NCI-H2171 treated with DMSO at 0.1 percent for 48 hours (cell line): Measurements from ENCODE around the gene SULT1C2.
"Not testable (repeated sequence)": the region's sequence is repeated elsewhere in the genome, so short reads cannot be mapped to it uniquely, and the experiment has no call there.

Source experiments
- DNase-seq: peaks from one replicate; lab custom pipeline; 2025; lab: John Stamatoyannopoulos, UW

SULT1C2 gene

DNA sequence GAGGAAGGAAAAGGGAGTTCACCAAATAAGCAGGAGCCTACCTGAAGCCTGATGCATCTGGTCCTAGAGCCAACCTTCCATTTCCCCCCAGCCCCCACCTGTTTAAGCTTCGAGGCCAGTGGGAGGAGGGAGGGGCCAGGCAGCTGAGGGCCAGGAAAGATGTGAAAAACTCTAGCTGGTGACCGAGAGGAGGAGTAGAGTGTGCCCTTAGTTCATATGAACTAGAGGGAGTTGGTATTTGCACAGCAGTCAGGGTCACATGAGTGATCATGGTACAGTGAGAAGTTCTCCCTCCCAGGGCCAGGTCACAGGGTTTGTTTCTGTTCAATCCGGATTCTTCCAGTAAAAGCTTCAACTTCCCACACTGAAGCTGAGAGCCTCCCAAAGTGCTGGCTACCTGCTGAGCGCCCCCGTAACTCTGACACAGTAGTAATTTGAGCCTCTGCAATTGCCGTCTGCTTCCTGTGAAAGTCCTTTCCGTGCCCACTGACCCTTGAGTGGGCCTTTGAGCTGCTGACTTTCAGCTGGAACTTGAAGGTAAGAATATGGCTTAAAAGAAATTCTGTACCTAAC is at the start of gene SULT1C2:
Gene SULT1C2 (plus strand): TSS at position 362 of the 573 bp plus-strand sequence. CDS start 4,773 bp downstream, outside the sequence.
- peak; percentile 30 for DNase-seq

DNA sequence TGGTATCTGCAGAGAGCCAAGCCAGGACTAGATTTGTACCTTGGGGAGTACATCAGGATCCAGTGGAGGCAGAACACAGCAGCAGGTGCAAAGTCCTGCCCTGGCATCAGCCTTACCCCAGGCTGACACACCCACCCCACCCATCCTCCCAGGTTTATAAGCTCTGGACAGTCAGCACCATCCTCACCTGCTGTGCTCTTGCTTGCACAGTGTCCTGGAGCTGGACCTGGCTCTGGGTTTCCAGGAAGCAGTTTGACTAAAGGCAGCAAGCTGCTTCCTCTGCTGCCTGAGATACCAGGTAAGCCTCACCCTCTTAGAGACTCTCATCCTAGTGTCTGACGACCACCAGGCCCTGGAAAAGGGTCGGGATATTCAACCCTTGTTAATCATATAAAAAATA is 48.9 kb upstream of the SULT1C2 start, which contains the start of gene SULT1C3:
Gene SULT1C3 (plus strand): TSS at position 183 of the 400 bp plus-strand sequence. CDS start 7,227 bp downstream, outside the sequence.
- no peak for DNase-seq

DNA sequence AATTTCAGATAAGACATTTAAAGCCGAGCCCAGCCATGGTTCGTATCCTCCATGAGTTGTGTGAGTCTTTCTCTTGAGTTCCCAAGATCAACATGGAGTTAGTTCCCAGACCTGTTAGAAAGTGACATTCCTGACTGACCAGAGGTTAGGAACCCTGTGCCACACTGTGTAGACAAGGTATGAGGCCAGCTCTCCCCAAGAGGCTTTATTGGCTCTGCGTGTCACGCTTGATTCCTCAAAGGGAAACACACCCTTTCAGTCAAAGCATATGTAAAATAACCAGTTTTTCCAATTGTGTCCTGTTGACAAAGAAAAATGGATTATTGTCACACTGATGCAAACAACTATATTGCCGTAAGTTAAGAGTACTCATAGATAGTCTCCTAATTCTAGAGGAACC is 47.7 kb upstream of the SULT1C2 start:
- DNase-seq, result no peak

DNA sequence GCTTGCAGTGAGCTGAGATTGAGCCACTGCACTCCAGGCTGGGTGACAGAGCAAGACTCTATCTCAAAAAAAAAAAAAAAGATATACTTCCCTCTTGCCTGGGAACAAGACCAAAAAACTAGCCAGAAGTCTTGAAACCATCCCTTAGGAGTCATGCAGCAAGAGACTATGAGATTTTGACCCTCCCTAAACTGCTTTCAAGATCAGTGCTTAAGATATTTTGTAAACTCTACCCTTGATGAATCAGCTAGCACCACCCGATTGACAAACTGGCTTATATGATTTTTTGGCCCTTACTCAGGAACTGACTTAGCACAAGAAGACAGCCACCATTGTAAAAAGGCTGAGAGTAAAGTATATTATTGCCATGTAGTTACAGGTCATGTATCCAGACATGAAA is 45.1 kb upstream of the SULT1C2 start:
- no peak for DNase-seq

DNA sequence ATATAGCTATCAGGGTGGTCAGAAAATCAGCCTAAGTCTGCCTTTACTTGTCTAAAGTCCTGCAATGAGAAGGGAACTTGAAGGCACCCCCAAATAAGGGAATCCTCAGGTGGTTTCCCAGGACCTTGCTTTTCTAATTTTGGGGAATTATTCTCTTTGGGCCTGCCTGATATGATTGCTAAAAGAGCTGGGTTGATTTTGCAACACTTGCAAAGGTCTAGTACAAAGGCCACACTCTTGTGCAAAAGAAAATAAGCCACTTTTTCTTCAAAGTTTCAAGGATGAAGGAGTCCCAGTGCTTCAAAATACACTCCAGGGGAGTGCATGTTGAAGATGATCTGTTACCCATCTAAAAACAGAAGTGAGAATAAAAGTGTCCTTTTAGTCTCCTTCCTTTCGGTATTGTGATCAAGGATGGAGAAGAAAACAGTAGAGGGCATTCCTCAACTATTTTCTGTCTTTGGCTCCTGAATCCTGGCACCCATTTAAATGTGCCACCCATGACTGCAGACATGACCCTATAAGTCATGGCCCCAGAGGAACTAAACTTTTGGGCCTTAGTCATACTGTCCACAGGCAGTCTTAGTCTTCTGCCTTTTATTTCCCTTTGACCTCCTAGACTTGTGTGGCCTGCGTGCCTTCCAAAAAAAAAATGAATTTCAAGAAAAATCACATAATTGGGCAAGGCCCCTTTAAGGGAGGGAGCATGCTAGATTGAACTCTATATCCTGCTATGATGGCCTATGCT is 43.9 kb upstream of the SULT1C2 start:
- DNase-seq, result no peak

DNA sequence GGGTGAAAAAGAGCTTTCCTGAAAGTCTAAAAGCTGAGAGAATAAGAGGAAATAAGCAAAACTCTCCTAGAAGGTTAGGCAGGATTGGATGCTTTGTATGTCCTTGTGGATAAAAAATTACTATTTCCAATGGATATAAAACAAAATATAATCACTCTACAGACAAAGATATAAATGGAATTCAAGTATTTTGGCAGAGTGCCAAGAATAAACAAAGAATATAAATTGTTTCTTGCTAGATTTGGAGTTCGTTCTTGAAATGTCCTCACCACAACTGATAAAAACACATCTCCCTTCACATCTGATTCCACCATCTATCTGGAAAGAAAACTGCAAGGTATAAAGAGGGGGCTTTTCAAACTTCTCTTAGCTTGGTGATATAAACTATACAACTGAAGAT is 35.6 kb upstream of the SULT1C2 start:
- no peak for DNase-seq

DNA sequence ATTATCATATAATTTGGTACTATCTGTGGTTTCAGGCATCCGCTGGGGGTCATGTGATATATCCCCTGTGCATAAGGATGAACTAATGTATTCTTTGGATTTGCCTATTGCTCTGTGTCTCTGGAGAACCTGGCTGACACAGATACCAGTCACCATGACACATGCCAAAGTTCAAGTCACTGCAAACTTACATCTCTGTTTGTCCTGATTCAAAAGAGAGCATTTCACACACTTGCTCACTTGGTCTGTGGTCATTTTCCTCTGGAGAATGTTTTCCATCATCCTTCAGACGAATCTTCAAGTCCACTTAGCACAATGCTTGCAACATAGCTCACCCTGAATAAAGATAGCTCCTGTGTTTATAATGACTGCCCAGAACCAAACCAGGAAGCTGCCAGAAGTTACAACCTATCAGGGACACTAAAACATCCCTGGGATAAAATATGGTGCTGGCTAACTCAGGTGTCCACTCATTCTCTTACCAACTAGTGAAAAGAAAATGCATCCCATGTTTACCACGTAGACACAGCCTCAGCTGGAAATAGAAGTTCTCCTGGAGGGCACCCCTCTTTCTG is 30.9 kb upstream of the SULT1C2 start:
- DNase-seq, result no peak

DNA sequence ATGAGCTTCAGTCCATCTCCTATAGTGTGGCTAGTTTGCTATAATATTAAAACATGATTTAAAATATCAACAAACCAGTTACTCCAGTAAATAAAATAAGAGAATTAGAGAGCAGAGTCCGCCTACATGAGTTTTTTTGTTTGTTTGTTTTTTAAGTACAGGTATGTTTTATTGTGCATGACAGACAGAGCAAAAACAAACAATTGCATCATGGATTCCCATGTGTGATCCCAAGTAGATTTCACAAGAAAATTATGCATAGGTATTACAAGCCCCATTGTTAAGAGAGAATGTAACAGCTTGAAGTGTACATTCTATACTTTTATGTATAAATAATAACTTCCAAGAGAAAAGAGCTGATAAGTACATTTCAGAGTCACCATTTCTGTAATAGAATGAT is 27.9 kb upstream of the SULT1C2 start:
- no peak for DNase-seq

DNA sequence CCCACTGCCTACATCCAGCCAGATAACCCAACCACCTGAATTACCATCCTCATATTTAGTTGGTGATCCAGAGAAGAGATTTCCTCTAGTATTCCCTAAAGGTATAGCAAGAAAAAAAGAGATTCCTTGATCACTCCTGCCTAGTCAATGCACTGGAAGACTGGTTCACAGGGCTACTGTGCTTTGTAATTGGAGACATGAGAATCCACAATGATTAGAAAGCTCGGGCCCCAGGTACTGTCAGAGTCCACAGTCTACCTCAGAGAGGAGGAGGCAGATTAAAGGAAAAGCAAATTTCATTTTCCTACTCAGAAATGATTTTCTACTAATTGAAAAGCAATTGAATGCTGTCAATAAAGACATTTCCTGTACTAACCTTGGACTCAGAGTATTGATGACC is 26.7 kb upstream of the SULT1C2 start:
- DNase-seq, result no peak

DNA sequence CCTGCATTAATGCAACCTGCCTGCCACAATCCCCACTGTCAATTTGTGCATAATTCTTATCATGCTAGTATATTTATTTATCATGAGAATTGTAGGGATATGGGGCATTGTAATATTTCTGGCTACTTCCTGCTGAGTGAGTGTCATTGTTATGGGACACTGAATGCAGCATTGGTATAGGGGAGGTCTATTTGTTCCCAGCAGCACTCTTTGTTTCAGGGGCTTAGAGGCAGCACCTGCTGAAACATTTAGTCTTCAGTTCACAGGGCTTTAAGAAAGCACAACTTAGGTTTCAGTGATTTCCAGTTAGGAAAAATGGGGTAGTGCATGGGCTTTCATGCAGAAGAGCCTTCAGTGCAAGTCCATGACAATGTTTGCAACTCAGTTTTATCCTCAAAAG is 25.3 kb upstream of the SULT1C2 start:
- no peak for DNase-seq

DNA sequence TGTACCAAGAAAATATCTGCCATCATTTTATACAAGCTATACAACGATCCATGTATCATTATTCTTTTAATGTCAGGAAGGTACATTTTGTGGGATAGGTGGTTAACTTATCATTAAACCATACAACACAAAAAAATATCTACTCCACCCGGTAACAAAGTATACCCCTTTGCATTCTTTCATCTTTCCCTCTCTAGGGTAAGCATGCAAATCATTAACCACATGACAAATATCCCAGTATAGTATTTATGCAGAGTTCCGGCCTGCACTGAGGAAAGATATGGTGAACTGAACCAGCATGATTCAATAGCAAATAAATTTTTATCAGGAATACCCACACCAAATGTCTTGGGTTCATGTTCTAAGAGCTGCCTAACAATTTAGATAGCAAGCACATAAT is 22.5 kb upstream of the SULT1C2 start:
- no peak for DNase-seq

DNA sequence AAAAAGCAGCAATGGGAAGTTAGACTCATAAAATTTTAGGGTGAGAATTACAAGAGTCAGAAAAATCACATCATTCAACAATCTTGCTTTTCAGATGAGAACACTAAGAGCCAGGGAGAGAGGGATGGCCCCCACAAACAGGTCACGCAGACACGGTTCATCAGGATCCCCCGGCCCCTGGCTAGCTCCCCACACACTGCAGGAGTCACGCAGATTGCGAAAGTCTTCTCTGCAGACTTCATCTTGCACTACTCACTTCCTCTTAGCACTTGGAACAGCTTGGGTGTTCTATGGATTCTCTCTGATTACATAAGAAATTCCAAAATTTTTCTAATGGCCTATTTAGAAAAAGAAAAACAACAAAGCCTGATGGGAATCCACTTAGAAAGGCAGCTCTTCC is 21.6 kb upstream of the SULT1C2 start:
- DNase-seq, result no peak

DNA sequence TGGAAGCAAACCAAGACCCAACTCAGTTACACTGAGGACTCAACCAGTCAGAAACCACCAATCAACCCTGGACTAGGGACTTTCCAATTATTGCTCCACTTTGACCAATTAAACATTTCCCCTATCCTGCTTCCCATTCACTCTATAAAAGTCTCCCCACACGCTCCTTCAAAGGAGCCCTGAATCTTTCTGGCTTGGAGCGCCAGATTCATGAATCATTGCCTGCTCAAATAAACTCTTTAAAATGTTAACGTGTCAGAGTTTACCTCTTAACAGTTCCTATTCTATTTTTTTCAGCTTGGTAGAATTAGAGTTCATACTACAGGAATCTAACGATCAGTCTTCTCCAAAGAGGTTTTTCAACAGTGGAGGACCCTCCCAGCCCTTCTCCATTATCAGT is 20.7 kb upstream of the SULT1C2 start:
- DNase-seq, result no peak

DNA sequence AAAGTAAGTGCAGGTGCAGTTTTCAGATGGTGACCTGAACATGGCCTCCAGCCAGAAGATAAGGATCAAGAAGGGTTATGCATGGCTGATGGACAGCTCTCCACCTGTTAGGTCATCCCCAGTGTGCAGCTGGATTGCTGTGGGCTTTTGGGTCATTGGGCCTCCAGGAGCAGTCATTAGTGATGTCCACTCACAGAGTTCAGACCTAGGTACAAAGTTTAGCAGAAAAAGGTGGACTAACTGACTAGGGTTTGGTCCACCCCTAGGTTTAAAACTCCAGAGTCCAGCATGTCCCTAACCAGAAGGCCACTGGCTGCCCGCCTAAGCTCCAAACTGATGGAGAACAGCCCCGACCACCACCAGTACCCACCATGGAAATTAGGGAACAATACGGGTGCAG is 18.3 kb upstream of the SULT1C2 start:
- no peak for DNase-seq

DNA sequence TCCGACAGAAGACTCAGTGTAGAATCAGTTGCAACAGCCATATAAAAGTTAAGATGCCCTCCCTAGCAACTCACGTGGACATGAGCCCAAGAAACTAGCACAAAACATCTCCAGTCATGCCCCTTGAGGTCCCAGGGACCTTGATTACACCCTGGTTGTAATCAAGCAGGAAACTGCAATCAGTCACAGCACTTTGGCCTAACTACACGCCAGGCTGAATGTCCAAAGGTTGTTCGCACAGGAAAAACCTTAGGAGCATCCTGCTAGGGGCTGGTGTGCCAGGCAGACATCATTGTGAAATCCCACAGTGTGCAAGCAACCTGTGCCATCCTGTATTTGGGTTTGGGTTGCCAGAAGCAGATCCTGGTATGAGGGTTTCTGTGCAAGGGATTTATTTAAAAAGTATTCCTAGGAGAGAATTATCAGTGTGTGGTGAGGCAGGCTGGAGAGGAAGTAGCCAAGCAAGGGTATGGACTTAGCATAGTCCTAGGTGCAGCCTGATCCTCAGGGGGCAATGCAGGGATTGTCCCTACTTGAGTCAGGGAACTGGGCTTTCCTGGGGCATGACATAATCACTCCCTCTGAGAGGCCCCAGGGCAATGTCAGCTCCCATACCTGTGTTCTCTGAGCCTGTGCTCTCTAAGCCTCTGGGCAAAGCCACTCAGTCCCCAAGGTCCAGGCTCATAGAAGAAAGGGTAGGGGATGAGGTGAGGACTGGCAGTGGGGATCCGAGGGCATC is 17.8 kb upstream of the SULT1C2 start:
- DNase-seq, result no peak

DNA sequence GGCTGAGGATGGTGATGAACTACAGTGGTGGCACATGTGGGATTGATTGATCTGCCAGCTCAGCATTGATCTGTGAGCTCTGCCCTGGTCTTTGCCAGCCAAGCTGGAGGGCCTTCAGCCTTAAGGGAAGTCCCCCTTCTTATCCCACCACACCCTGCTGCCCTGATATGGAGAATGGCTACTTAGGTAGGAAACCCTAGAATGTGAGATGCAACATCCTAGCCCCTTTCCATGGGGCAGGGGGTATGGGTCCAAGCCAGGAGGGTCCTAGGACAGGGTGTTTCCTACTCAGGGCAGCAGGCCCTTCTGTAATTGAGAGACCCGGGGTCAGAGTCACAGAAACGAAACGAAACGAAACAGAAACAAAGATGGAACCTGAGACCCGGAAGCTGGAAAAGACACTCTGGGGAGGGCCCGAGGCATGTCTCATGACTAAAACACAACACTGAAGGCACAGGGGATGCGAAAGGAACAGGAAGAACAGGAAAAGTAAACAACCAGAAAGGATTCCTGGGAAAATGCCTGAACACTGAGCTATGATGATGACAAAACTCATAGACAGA is 16.9 kb upstream of the SULT1C2 start:
- DNase-seq, result no peak

DNA sequence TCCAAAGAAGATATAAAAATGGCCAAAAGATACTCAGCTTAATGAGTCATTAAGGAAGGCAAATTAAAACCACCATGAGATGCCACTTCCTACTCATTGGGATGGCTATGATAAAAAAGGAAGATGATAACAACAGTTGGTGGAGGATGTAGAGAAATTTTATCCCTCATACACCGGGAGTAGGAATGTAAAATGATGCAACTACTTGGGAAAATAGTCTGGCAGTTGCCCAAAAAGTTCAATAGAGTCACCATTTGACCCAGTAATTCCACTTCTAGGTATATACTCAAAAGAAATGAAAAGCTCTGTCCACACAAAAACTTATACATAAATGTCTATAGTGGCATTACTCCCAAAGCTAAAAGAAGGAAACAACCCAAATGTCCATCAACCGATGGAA is 10.1 kb upstream of the SULT1C2 start:
- no peak for DNase-seq

DNA sequence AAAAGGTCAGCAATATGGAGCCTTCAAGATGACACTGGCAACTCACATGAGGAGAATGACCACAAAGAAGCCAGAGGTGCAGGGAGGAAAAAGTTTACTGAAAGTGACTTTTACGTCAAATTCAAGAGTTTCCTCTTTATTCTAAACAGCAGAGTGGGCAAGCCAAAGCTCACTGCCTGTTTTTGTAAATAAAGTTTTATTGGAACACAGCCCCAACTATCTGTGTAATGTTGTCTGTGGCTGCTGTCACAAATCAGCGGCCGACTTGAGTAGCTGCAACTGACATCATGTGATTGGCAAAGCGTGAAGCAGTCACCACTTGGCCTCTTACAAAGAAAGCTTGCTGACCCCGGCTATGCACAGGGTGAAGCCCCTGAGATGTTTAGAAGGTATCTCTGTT is 9.2 kb upstream of the SULT1C2 start:
- no peak for DNase-seq

DNA sequence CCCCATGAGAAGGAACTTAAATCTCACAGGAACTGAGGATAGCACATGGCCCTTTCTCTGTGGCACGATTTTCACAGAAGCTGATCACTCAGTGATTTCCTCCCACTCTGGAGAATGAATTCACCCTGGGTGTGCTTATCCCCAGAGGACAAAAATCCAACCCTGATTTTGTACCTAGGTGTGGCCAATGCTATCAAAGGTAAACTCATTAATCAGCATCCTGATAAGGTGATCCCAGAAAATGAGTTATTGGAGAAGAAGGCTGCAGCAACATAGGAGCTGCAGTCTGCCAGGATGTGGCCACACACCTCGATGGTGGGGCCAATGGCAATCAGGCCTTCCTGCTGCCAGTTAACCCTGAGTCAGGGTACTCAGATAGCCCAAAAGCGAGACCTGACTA is 8.2 kb upstream of the SULT1C2 start:
- DNase-seq, result no peak

DNA sequence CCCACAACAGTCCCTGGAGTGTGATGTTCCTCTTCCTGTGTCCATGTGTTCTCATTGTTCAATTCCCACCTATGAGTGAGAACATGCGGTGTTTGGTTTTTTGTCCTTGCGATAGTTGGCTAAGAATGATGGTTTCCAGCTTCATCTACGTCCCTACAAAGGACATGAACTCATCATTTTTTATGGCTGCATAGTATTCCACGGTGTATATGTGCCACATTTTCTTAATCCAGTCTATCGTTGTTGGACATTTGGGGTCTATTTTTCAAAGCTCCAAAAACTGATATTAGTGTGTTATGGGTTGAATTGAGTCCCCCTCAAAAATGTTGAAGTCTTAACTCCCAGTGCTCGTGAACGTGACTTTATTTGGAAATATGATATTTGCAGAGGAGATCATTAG is 4.1 kb upstream of the SULT1C2 start:
- DNase-seq, result not testable (repeated sequence)

DNA sequence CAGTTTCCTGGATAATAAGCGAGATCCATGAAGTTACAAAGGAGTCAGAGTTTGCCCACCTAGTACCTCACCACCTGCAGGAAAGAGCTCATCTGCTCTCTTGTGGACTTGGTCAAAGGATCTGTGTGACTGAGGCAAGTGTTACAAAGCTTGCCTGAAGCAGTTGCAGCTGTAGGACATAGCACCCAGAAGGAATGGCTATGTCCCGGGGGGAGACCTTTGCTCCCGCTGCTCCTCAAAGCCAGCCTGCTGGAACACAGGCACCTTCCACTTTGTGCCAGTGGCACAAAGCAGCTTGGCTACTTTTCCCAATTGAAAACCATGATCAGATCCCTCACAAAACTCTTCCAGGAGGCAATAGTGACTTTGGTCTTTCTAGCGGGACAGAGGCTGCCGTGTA is 3.1 kb upstream of the SULT1C2 start:
- DNase-seq, result no peak

DNA sequence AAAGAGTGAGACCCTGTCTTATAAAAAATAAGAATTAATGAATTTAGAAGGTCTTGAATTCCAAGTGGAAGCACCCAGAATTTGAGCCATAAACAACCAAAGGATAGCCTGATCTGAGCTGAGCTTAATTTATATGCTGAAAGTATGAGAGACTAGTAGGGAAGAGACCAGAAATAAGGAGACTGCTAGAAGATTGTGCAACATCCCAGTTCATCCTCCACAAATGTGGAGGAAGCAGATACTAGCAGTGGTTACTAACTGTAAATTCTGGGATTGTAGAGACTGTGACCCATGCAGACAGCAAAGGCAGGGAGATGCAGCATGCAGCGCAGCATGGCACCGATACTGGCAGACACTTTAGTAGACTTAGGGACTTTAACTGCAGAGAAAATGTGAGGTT is 1.5 kb upstream of the SULT1C2 start:
- no peak for DNase-seq

DNA sequence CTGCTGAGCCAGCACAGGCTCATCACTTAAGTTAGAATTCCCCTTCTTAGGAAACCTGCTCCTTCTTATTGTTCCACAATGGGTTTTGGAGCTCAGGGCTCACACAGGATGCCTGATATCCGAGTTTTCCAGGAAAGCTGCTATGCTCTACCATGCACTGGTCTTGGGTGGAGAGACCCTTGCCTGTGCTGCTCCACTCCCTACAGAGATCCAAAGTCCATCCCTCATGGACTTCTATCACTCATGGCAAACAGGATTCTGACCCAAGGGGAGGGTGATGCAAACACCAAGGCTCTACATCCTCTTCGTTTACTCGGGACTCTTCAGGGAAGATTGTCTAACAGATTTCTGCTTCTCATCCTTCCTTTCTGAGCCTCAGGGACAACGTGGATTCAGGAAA is 5.2 kb downstream of the SULT1C2 start:
- DNase-seq, result no peak
